ENCODE measurements around the gene BOD1L1. TPM values are rescaled to one million over a fixed set of nuclear protein-coding genes. Genes with fewer than 3 reads are reported as not detected.

BOD1L1 gene
- total RNA-seq, 4 donors from 2014 or later = 34.6 to 45.3 (median 35.4) TPM

DNA sequence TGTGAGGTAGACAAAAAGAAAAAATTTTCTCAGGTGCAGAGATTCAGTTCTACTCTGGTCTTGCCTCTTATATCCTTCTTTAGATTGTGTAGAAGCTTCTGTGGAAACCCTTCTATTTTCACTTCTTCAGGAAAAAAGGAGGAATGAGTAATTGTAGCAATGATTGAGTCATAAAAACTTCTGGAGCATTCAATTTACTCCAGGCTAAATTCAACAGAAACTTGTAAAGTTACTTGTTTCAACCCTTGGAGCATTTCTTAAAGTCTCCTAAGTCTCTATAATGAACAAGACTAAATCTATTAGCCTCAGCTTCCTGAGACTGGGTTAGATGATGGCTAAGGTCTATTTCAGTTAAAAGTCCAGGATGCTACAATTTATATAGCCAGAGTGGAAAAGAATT, 29.9 kb downstream of the BOD1L1 start:
- Histone ChIP-seq H3K9me3 (no peaks in the 10 kb centered on the region), H3K4me3 (no peak overlapping the region), H3K4me1 (peaks cover 0 to 1% (median 0%) of the 10 kb centered on the region in 3 donors), H3K36me3 (peaks cover 5 to 100% of the 10 kb centered on the region in 2 donors), H3K27ac (no peak overlapping the region), H3K27me3 (no peaks in the 10 kb centered on the region)
- no peak for ATAC-seq
- TF ChIP-seq, protein P1, sequence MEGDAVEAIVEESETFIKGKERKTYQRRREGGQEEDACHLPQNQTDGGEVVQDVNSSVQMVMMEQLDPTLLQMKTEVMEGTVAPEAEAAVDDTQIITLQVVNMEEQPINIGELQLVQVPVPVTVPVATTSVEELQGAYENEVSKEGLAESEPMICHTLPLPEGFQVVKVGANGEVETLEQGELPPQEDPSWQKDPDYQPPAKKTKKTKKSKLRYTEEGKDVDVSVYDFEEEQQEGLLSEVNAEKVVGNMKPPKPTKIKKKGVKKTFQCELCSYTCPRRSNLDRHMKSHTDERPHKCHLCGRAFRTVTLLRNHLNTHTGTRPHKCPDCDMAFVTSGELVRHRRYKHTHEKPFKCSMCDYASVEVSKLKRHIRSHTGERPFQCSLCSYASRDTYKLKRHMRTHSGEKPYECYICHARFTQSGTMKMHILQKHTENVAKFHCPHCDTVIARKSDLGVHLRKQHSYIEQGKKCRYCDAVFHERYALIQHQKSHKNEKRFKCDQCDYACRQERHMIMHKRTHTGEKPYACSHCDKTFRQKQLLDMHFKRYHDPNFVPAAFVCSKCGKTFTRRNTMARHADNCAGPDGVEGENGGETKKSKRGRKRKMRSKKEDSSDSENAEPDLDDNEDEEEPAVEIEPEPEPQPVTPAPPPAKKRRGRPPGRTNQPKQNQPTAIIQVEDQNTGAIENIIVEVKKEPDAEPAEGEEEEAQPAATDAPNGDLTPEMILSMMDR (IDR thresholded peaks at IDR 0.05) = no peak
- TF ChIP-seq POLR2A (IDR thresholded peaks at IDR 0.05) (no peak), POLR2AphosphoS5 (IDR thresholded peaks at IDR 0.05) (no peak), EP300 (IDR thresholded peaks at IDR 0.05) (no peak)

DNA sequence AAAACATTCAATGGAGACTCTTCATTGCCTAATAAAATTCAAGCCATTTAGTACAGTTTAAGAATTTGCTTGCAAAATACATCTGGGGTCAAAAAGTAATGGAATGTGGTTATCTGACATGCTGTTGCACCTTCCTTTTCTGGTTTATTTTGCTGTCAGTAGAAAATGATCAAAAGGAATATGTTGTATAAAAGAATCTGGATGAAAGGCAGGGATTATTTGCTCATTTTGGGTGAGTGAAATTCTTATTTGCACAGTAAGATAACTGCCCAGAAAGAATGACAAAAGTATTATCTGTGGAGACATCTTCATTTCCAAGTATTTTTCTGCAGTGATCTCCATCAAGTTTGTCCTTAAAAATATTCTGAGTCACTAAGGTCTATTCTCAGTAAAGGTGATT, 30.4 kb downstream of the BOD1L1 start:
- TF ChIP-seq POLR2A (IDR thresholded peaks at IDR 0.05) (no peak), POLR2AphosphoS5 (IDR thresholded peaks at IDR 0.05) (no peak), EP300 (IDR thresholded peaks at IDR 0.05) (no peak)
- TF ChIP-seq, protein P1 (IDR thresholded peaks at IDR 0.05) = no peak
- Histone ChIP-seq H3K27me3 (no peaks in the 10 kb centered on the region), H3K9me3 (no peaks in the 10 kb centered on the region), H3K4me3 (no peak overlapping the region), H3K36me3 (peaks cover 5 to 100% of the 10 kb centered on the region in 2 donors), H3K27ac (no peak overlapping the region), H3K4me1 (peaks cover 0 to 6% (median 0%) of the 10 kb centered on the region in 3 donors)
- no peak for ATAC-seq

DNA sequence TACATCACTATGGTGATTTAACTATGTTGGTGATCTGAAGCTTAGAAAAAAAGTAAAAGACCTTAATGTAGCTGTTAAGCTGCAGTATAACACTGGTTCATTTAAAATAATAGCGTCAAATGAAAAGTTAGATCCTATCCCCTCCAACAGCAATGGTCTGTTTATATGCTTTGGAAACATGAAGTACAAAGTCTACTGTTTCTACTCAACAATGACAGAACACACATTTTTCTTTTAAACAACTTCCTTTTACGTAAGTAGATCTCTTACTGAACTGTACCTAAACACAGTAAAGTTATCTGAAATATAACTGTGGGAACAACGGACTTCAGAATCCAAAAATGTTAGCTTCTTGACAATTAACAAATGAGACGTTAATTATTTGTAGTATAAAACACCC, 35.3 kb downstream of the BOD1L1 start:
- TF ChIP-seq, protein P1 (IDR thresholded peaks at IDR 0.05) = no peak
- no peak for TF ChIP-seq EP300 (IDR thresholded peaks at IDR 0.05)
- no peak for TF ChIP-seq POLR2AphosphoS5 (IDR thresholded peaks at IDR 0.05)
- TF ChIP-seq POLR2A (IDR thresholded peaks at IDR 0.05) = no peak
- no peaks in the 10 kb centered on the region for H3K9me3 ChIP-seq
- no peaks in the 10 kb centered on the region for H3K27me3 ChIP-seq
- no peak for ATAC-seq
- H3K4me1 ChIP-seq = peaks cover 0 to 13% (median 0%) of the 10 kb centered on the region in 3 donors
- 23 to 41% methylated on average over 4 of the region's 4 CpGs for WGBS, 2 donors (ENCODE audit: low coverage in 1 of 2)
- H3K4me3 ChIP-seq = no peak overlapping the region
- peaks cover 9 to 100% of the 10 kb centered on the region in 2 donors for H3K36me3 ChIP-seq
- H3K27ac ChIP-seq = peak overlapping the region in 1 of 4 donors; percentile 2

DNA sequence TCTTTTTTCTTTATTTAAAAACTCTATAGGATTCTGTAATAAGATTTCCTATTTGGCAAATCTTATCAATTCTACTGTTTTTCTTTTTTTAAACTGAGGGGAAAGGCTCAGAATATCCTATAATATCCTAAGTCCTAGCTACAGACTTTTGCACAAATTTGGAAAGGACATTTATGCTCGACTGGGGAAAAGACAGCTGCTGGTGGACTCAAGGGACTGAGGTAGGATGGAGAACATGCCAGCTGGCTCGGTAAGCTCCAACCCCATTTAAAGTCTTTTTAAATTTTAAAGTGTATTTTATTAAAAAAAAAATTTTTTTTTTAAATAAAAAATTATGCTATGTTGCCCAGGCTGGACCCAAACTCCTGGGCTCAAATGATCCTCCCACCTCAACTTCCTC, 36.8 kb downstream of the BOD1L1 start:
- 68 to 85% methylated on average over 2 of the region's 2 CpGs for WGBS, 2 donors (ENCODE audit: low coverage in 1 of 2)

DNA sequence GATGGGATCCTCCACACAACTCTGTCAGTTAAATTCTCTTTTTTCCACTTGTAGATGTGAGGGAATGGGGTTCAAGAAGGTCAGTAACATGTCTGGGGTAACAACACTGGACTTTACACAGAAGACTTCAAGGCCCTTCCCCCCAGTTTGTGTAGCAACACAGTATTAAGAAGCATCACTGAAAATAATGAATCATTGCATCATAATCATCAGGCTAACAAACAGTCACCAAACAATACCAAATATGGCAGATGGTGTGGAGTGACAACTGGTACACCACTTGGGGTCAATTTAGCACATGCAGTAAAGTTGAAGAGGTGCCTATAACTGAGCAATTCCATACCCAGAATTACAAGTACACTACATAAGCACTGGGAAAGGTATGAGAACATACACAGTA, 38.6 kb downstream of the BOD1L1 start:
- Histone ChIP-seq H3K4me3 (no peak overlapping the region), H3K36me3 (peaks cover 9 to 100% of the 10 kb centered on the region in 2 donors), H3K27ac (no peak overlapping the region), H3K9me3 (no peaks in the 10 kb centered on the region), H3K4me1 (peaks cover 0 to 13% (median 0%) of the 10 kb centered on the region in 3 donors), H3K27me3 (no peaks in the 10 kb centered on the region)
- ATAC-seq = no peak
- TF ChIP-seq EP300 (IDR thresholded peaks at IDR 0.05) (no peak), POLR2A (IDR thresholded peaks at IDR 0.05) (no peak), POLR2AphosphoS5 (IDR thresholded peaks at IDR 0.05) (no peak)
- TF ChIP-seq, protein P1 (IDR thresholded peaks at IDR 0.05) = no peak

More for the DNA sequence above, 36.8 kb downstream of the BOD1L1 start:
- Histone ChIP-seq H3K36me3 (peaks cover 7 to 100% of the 10 kb centered on the region in 2 donors), H3K9me3 (no peaks in the 10 kb centered on the region), H3K4me1 (peaks cover 0 to 13% (median 0%) of the 10 kb centered on the region in 3 donors), H3K27ac (no peak overlapping the region), H3K4me3 (no peak overlapping the region), H3K27me3 (no peaks in the 10 kb centered on the region)
- ATAC-seq = no peak
- TF ChIP-seq EP300 (IDR thresholded peaks at IDR 0.05) (no peak), POLR2AphosphoS5 (IDR thresholded peaks at IDR 0.05) (no peak), POLR2A (IDR thresholded peaks at IDR 0.05) (no peak)
- TF ChIP-seq, protein P1 (IDR thresholded peaks at IDR 0.05) = no peak
